T-helper 17 cell (primary cell): ENCODE results near the gene NAXE. TPM values are rescaled to one million over a fixed set of nuclear protein-coding genes. Genes with fewer than 3 reads are reported as not detected.
"Not testable (repeated sequence)": the region's sequence is repeated elsewhere in the genome, so short reads cannot be mapped to it uniquely, and the experiment has no call there.

Source experiments
- ATAC-seq: fragments of 150-1000 bp; cut with Tn5 transposase; 2 replicates; pipeline ENCODE4 v1.10.0; 2021; ENCODE audit warnings: mild to moderate bottlenecking, moderate library complexity
- DNase-seq, 3 donors: peaks; one replicate each; pipeline versions ENCODE4 v3.0.0 to v3.0.0-alpha.2; 2020 to 2021
- H3K9me3 ChIP-seq: one replicate; pipeline ENCODE4 v1.7.0; 2013; ENCODE audit warnings: low read length, mild to moderate bottlenecking; ENCODE audit not compliant: control insufficient read depth, poor library complexity, severe bottlenecking
- H3K27ac Mint-ChIP-seq: one replicate; pipeline ENCODE4 v1.8.0; 2022; ENCODE audit warnings: mild to moderate bottlenecking, moderate library complexity, mixed read lengths
- H3K27me3 Mint-ChIP-seq: one replicate; pipeline ENCODE4 v1.8.0; 2022; ENCODE audit warnings: mixed read lengths
- H3K36me3 Mint-ChIP-seq: one replicate; pipeline ENCODE4 v1.8.0; 2022; ENCODE audit warnings: low read depth, mixed read lengths
- H3K4me1 Mint-ChIP-seq: one replicate; pipeline ENCODE4 v1.8.0; 2022; ENCODE audit warnings: mild to moderate bottlenecking, mixed read lengths
- H3K4me3 Mint-ChIP-seq: one replicate; pipeline ENCODE4 v1.8.0; 2022; ENCODE audit warnings: mild to moderate bottlenecking, moderate library complexity, mixed read lengths
- total RNA-seq, 4 donors: library from RNA in 2 of 4; stranded (reverse) in 2 of 4; gene quantifications; one replicate each; pipeline ENCODE4 v1.2.3 and lab custom pipeline; 2022 to 2026

Gene NAXE
- total RNA-seq, 2 donors from 2014 or later: 27.5 to 32.0 TPM

GRCh38 chr1:156574039-156574633 lies 17.4 kb upstream of the NAXE start:
- H3K27me3 Mint-ChIP-seq: peaks cover 50% of the 10 kb centered on the region
- no peak for DNase-seq
- no peak overlapping the region for H3K27ac Mint-ChIP-seq
- no peak for ATAC-seq
- peaks cover 15% of the 10 kb centered on the region for H3K4me1 Mint-ChIP-seq
- no peaks in the 10 kb centered on the region for H3K9me3 ChIP-seq
- H3K36me3 Mint-ChIP-seq: peaks cover 14% of the 10 kb centered on the region
- no peak overlapping the region for H3K4me3 Mint-ChIP-seq

GRCh38 chr1:156577550-156577949 lies 14.0 kb upstream of the NAXE start:
- H3K9me3 ChIP-seq: no peaks in the 10 kb centered on the region
- Mint-ChIP-seq H3K4me3 (no peak overlapping the region), H3K36me3 (peaks cover 11% of the 10 kb centered on the region), H3K27ac (no peak overlapping the region), H3K27me3 (peaks cover 29% of the 10 kb centered on the region), H3K4me1 (peaks cover 15% of the 10 kb centered on the region)
- ATAC-seq (no peak), DNase-seq (no peak)

- Mint-ChIP-seq H3K27me3 (peaks cover 24% of the 10 kb centered on the region), H3K27ac (no peak overlapping the region), H3K4me1 (peaks cover 10% of the 10 kb centered on the region), H3K36me3 (peaks cover 8% of the 10 kb centered on the region), H3K4me3 (no peak overlapping the region)
- ATAC-seq: no peak
- no peaks in the 10 kb centered on the region for H3K9me3 ChIP-seq
- no peak for DNase-seq
Measured at GRCh38 chr1:156578055-156578454, 13.5 kb upstream of the NAXE start.

- no peaks in the 10 kb centered on the region for H3K9me3 ChIP-seq
- H3K36me3 Mint-ChIP-seq: peaks cover 5% of the 10 kb centered on the region
- ATAC-seq (no peak), DNase-seq (no peak)
- no peak within 1 kb of the TSS for H3K4me3 Mint-ChIP-seq
- H3K27ac Mint-ChIP-seq: no peak within 1 kb of the TSS
- H3K27me3 Mint-ChIP-seq: peaks cover 21% of the 10 kb centered on the region
- H3K4me1 Mint-ChIP-seq: peaks cover 10% of the 10 kb centered on the region
Measured at GRCh38 chr1:156579472-156579871, 12.1 kb upstream of the NAXE start, which contains the start of gene TTC24. Gene TTC24, plus strand, starts transcription at chr1:156579723. Its CDS starts 1,642 bp downstream, at chr1:156581365.

GRCh38 chr1:156581661-156582387 lies 9.8 kb upstream of the NAXE start:
- Mint-ChIP-seq H3K27ac (peak overlapping the region; percentile 27), H3K4me3 (no peak overlapping the region), H3K4me1 (peaks cover 8% of the 10 kb centered on the region), H3K36me3 (peaks cover 2% of the 10 kb centered on the region), H3K27me3 (peaks cover 7% of the 10 kb centered on the region)
- ATAC-seq (no peak), DNase-seq (no peak)
- H3K9me3 ChIP-seq: no peaks in the 10 kb centered on the region

GRCh38 chr1:156582388-156583017 lies 9.1 kb upstream of the NAXE start:
- Mint-ChIP-seq H3K27me3 (peaks cover 7% of the 10 kb centered on the region), H3K4me1 (peaks cover 8% of the 10 kb centered on the region), H3K27ac (peak overlapping the region; percentile 27), H3K4me3 (no peak overlapping the region), H3K36me3 (peaks cover 2% of the 10 kb centered on the region)
- no peak for ATAC-seq
- DNase-seq: no peak
- no peaks in the 10 kb centered on the region for H3K9me3 ChIP-seq

- H3K27ac Mint-ChIP-seq: no peak overlapping the region
- ATAC-seq: peak; percentile 79
- peak; percentile 35 to 65 (median 43) for DNase-seq
- H3K36me3 Mint-ChIP-seq: no peaks in the 10 kb centered on the region
- H3K4me1 Mint-ChIP-seq: peaks cover 8% of the 10 kb centered on the region
- no peaks in the 10 kb centered on the region for H3K9me3 ChIP-seq
- H3K4me3 Mint-ChIP-seq: no peak overlapping the region
- H3K27me3 Mint-ChIP-seq: no peaks in the 10 kb centered on the region
Measured at GRCh38 chr1:156583821-156584622, 7.6 kb upstream of the NAXE start.

- Mint-ChIP-seq H3K27ac (no peak overlapping the region), H3K27me3 (no peaks in the 10 kb centered on the region), H3K36me3 (no peaks in the 10 kb centered on the region), H3K4me3 (no peak overlapping the region), H3K4me1 (peaks cover 8% of the 10 kb centered on the region)
- H3K9me3 ChIP-seq: no peaks in the 10 kb centered on the region
- no peak for DNase-seq
- no peak for ATAC-seq
Measured at GRCh38 chr1:156584813-156585212, 6.8 kb upstream of the NAXE start.

- H3K36me3 Mint-ChIP-seq: no peaks in the 10 kb centered on the region
- H3K9me3 ChIP-seq: no peaks in the 10 kb centered on the region
- peaks cover 7% of the 10 kb centered on the region for H3K4me1 Mint-ChIP-seq
- no peak for DNase-seq
- no peak overlapping the region for H3K4me3 Mint-ChIP-seq
- H3K27ac Mint-ChIP-seq: no peak overlapping the region
- no peak for ATAC-seq
- no peaks in the 10 kb centered on the region for H3K27me3 Mint-ChIP-seq
Measured at GRCh38 chr1:156586323-156586722, 5.3 kb upstream of the NAXE start.

- H3K4me1 Mint-ChIP-seq: peaks cover 7% of the 10 kb centered on the region
- no peak for DNase-seq
- no peaks in the 10 kb centered on the region for H3K27me3 Mint-ChIP-seq
- H3K4me3 Mint-ChIP-seq: no peak overlapping the region
- ATAC-seq: no peak
- H3K36me3 Mint-ChIP-seq: no peaks in the 10 kb centered on the region
- no peaks in the 10 kb centered on the region for H3K9me3 ChIP-seq
- H3K27ac Mint-ChIP-seq: no peak overlapping the region
Measured at GRCh38 chr1:156586892-156587477, 4.6 kb upstream of the NAXE start.

- H3K4me1 Mint-ChIP-seq, H3K9me3 ChIP-seq, H3K4me3 Mint-ChIP-seq, ATAC-seq, DNase-seq, H3K36me3 Mint-ChIP-seq, H3K27me3 Mint-ChIP-seq, H3K27ac Mint-ChIP-seq: not testable (repeated sequence)
Measured at GRCh38 chr1:156587927-156588326, 3.6 kb upstream of the NAXE start.

- H3K9me3 ChIP-seq: no peaks in the 10 kb centered on the region
- Mint-ChIP-seq H3K36me3 (no peaks in the 10 kb centered on the region), H3K27ac (no peak overlapping the region), H3K4me1 (peaks cover 7% of the 10 kb centered on the region), H3K4me3 (no peak overlapping the region), H3K27me3 (no peaks in the 10 kb centered on the region)
- DNase-seq (no peak), ATAC-seq (no peak)
Measured at GRCh38 chr1:156589546-156589945, 2.0 kb upstream of the NAXE start.
